HG02763 (cell line): ENCODE measurements around the gene MAP2K5.

Experiments
- ATAC-seq: cut with Tn5 transposase; IDR thresholded peaks from one replicate; pipeline ENCODE4 v1.9.1; 2021; ENCODE audit warnings: mild to moderate bottlenecking, moderate library complexity; ENCODE audit not compliant: unreplicated experiment

Gene MAP2K5

GRCh38 chr15:67820992-67821783 lies 278.7 kb downstream of the MAP2K5 start:
- ATAC-seq = no peak

GRCh38 chr15:67821784-67822440 lies 279.4 kb downstream of the MAP2K5 start:
- ATAC-seq = no peak

DNA sequence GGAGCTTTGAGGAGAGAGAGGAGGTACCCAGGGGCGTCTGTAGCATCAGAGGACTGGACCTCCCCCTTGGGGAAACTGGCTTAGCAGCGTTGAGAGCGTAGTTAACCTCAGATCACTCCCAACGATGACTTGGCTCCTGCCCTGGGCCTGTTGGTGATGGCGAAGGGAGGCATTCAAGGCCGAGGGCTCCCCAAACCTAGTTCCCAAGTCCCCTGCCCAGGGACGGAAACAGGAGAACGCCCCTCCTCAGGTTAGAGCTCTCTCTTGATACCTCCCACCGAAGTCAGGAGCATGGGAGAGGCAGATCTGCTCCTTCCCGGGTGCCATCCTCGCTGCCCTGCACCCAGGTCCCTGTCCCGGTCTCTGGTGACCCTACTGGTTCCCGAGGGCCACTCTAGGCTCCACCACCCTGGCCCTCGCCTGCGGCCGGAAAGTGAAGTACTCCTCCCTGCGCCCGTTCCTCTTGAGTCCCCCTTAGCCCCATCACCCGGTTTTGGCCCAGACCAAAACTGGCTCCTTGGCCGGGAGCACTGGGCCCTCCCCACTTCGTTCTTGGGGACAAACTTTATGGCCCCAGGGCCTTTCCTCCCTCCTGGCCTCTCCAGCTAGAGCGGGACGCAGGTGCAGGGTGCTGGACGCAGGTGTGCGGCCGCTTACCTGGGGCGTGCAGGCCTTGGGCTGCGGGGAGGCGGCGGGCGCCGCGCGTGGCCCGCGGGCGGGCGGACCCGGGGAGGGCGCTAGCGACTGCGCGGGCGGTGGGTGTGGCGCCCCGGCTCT lies 280.2 kb downstream of the MAP2K5 start:
- ATAC-seq = no peak

DNA sequence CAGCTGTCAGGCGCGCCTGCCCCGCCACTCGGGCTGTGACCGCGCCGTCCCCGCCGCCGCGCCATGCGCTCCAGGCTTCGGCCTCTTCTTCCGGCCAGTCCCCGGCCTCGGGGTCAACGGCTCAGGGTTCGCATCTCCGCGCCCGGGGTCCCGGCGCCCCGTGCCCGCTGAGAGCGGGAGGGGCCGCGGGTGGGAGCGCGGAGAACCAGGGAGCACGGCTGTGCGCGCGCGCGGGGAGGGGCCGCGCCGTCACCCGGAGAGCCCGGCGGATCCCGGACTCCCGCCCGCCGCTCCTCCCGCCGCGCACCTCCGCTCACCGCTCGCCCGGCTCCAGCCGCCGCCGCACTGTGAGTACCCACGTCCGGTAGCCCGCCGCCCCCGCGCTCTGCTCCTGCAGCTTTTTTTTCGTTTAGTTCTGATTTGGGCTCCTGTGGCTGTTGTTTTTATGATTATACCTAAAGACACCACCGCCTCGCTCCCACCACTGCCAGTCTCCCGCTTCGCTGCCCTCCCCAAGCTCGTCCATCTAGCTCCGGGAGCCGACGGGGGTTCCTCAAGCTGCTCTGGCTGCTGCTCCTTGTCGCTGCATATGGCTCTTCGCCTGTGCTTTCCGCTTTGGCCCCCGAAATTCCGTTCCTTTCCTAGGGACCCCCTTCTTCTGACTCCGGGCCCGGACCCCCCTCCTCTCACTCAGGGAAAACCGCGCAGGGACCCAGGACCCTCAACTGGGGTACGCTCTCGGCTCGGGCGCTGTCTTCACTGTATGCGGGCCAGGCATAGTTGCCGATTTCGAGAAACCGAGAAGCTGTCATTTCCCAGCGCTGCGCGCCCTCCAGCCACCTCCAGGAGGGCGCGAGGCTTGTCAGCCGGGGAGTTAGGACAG lies 281.1 kb downstream of the MAP2K5 start:
- ATAC-seq = no peak

DNA sequence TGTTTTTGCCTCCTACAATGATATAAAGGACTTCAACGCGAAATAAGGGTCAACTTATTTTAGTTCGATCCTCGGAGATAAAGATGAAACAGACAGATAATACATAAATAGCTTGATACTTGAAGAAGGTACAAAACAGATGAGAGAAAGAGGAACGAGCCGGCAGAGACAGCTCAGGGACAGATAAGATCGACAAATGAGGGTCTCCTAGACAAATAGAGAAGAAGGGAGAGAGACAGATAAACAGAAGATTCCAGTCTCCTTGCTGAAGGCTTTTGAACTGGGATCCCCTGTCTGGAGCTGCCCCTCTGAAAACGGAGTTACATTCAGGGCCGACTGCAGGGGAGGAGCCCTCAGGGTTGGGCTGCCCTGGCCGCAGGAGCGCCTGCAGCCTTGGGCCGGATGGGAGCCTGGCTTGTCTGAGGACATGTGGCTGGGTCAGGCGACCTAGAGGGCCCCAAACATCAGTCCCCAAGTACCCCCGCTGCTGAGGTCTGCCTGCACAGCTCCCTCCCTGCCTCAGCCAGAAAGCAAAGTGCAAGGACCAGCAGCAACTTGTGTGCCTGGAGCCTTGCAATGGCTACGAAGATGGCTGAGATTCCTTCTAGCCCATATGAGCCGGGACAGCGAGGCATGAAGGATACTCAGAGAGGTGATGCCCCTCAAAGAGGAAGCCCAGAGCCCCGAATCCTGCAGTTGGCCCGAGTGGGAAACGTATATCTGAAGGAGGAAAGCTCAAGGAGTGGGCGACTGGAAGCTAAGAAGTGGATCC lies 281.9 kb downstream of the MAP2K5 start:
- no peak for ATAC-seq

- no peak for ATAC-seq
Observed at GRCh38 chr15:67824976-67825880, 282.7 kb downstream of the MAP2K5 start, which contains the start of gene SKOR1. Gene SKOR1 (plus strand): TSS chr15:67825509. CDS start chr15:67825603, 94 bp downstream.

GRCh38 chr15:67825881-67826716 lies 283.6 kb downstream of the MAP2K5 start:
- ATAC-seq = no peak

GRCh38 chr15:67826717-67827561 lies 284.4 kb downstream of the MAP2K5 start:
- ATAC-seq = no peak

DNA sequence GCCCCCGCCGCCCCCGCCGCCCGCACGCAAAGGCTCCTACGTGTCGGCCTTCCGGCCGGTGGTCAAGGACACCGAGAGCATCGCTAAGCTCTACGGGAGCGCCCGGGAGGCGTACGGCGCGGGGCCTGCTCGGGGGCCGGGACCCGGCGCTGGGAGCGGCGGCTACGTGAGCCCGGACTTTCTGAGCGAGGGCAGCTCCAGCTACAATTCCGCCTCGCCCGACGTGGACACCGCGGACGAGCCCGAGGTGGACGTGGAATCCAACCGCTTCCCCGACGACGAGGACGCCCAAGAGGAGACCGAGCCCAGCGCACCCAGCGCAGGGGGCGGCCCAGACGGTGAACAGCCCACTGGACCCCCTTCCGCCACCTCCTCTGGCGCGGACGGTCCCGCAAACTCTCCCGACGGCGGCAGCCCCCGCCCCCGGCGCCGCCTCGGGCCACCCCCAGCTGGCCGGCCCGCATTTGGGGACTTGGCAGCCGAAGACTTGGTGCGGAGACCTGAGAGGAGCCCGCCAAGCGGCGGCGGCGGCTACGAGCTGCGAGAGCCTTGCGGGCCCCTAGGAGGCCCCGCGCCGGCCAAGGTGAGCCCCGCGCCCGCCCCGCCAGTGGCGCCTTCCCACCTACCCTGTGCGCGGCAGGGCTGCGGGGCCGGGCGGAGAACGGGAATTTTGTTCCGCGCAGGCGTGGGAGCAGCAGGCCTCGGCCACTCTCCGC lies 285.2 kb downstream of the MAP2K5 start:
- no peak for ATAC-seq

DNA sequence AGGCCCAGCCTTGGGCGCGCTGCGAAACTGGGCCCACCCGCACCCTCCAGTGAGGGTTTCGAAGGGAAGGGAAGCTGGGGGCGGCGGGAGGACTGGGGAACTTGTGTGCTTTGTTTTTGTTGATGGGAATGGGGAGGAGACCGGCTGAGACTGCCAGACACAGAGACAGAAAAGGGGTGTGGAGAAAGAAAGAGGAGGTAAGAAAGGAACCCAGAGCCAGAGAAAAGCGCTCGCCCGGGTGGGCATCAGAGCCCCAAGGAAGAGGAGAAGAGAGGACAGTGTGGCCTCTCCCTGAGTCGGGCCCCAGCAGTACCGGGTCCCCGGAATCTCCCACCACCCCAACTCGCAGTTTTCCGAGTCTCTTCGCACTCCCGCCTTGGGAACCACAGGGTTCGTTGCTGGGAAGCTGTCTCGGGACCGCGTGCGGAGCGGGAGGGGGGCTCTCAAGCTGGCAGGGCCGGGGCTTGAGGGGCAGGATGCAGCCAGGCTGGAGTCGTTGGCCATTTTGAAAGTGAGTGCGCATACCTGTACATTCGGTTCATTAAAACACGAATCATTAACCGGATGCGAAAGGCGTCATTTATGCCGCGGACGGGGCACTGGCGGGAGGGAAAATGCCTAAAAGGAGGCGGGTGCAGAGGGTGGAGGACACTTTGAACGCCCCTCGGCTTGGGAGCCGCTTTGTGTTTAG lies 285.9 kb downstream of the MAP2K5 start:
- no peak for ATAC-seq

- ATAC-seq = no peak
Observed at GRCh38 chr15:67828969-67829646, 286.6 kb downstream of the MAP2K5 start.

GRCh38 chr15:67829647-67830504 lies 287.4 kb downstream of the MAP2K5 start:
- no peak for ATAC-seq

- no peak for ATAC-seq
Observed at GRCh38 chr15:67831363-67831762, 288.9 kb downstream of the MAP2K5 start.

- no peak for ATAC-seq
Observed at GRCh38 chr15:67832031-67832551, 289.6 kb downstream of the MAP2K5 start.
